ENCODE measurements around the gene KIF19. TPM values are rescaled to one million over a fixed set of nuclear protein-coding genes. Genes with fewer than 3 reads are reported as not detected.
A peak's percentile ranks its signal among the peaks of the same experiment; 100 is the strongest.

Gene KIF19
- total and polyA plus RNA-seq, 10 of the 15 experiments (the other 5 are each of a cell fraction or from before 2014, with no cell fraction given), result 0.06 to 0.07 TPM; not detected in 8

DNA sequence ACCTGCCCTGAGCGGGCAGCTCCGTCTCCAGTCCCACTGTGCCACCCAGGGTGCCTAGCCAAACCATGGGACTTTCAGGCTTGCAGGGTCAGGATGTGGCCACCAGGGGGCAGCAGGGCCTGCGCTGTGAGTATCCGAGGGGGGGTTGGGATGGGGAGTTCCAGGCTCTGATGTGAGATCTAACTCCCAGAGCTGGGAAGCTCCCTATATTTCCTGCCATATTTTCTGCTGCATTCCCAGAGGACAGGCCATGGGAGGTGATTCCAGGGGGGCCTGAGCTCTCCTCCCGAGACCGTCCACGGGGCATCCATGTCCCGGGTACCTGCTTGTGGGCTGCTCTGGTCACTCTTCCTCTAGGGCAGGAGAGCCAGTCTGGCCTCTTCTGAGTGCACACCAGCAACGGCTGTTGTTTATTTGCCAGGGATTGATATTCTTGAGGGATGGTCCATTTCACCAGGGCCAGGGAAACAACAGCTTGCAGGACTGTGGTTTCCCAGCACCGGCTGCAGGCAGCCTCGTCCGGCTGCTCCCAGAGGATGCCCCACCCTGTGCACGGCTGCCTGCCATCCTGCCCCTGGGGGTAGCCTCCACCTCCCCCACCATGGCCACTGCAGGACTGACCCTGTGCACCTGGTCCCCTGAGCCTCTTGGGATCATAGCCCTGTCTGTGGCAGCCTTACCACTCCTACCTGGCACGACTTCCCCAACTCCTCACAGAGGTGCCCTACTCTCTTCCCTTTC, 42.5 kb downstream of the KIF19 start (continued):
- TF ChIP-seq, protein P1, sequence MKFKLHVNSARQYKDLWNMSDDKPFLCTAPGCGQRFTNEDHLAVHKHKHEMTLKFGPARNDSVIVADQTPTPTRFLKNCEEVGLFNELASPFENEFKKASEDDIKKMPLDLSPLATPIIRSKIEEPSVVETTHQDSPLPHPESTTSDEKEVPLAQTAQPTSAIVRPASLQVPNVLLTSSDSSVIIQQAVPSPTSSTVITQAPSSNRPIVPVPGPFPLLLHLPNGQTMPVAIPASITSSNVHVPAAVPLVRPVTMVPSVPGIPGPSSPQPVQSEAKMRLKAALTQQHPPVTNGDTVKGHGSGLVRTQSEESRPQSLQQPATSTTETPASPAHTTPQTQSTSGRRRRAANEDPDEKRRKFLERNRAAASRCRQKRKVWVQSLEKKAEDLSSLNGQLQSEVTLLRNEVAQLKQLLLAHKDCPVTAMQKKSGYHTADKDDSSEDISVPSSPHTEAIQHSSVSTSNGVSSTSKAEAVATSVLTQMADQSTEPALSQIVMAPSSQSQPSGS (IDR thresholded peaks at IDR 0.05; ENCODE audit: low read length), result no peak
- 0 out of 2 replicates have a peak, but pooled peaks have one; percentile 44 for TF ChIP-seq CHD2 (IDR thresholded peaks at IDR 0.05; ENCODE audit: borderline replicate concordance, low read depth, low read length)
- no peak for TF ChIP-seq POLR2AphosphoS2 (IDR thresholded peaks at IDR 0.05; ENCODE audit: low read depth, low read length)
- peak; percentile 87 for TF ChIP-seq SMC3 (IDR thresholded peaks at IDR 0.05; ENCODE audit: borderline replicate concordance, low read length)
- TF ChIP-seq, protein P2, sequence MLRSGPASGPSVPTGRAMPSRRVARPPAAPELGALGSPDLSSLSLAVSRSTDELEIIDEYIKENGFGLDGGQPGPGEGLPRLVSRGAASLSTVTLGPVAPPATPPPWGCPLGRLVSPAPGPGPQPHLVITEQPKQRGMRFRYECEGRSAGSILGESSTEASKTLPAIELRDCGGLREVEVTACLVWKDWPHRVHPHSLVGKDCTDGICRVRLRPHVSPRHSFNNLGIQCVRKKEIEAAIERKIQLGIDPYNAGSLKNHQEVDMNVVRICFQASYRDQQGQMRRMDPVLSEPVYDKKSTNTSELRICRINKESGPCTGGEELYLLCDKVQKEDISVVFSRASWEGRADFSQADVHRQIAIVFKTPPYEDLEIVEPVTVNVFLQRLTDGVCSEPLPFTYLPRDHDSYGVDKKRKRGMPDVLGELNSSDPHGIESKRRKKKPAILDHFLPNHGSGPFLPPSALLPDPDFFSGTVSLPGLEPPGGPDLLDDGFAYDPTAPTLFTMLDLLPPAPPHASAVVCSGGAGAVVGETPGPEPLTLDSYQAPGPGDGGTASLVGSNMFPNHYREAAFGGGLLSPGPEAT (IDR thresholded peaks at IDR 0.05; ENCODE audit: low read depth), result peak; percentile 33; the same call in 1 of the 2 replicates
- TF ChIP-seq, protein P3, sequence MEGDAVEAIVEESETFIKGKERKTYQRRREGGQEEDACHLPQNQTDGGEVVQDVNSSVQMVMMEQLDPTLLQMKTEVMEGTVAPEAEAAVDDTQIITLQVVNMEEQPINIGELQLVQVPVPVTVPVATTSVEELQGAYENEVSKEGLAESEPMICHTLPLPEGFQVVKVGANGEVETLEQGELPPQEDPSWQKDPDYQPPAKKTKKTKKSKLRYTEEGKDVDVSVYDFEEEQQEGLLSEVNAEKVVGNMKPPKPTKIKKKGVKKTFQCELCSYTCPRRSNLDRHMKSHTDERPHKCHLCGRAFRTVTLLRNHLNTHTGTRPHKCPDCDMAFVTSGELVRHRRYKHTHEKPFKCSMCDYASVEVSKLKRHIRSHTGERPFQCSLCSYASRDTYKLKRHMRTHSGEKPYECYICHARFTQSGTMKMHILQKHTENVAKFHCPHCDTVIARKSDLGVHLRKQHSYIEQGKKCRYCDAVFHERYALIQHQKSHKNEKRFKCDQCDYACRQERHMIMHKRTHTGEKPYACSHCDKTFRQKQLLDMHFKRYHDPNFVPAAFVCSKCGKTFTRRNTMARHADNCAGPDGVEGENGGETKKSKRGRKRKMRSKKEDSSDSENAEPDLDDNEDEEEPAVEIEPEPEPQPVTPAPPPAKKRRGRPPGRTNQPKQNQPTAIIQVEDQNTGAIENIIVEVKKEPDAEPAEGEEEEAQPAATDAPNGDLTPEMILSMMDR (IDR thresholded peaks at IDR 0.05 in 2 of 3, conservative IDR thresholded peaks at IDR 0.05 in 1 of 3; ENCODE audit: control insufficient read depth in 2 of 3, extremely low read depth in 1 of 3, insufficient read depth in 1 of 3, low read depth in 3 of 3, low read length in 3 of 3), result peak; percentile 93 to 97 (median 94)
- TF ChIP-seq, protein P4, sequence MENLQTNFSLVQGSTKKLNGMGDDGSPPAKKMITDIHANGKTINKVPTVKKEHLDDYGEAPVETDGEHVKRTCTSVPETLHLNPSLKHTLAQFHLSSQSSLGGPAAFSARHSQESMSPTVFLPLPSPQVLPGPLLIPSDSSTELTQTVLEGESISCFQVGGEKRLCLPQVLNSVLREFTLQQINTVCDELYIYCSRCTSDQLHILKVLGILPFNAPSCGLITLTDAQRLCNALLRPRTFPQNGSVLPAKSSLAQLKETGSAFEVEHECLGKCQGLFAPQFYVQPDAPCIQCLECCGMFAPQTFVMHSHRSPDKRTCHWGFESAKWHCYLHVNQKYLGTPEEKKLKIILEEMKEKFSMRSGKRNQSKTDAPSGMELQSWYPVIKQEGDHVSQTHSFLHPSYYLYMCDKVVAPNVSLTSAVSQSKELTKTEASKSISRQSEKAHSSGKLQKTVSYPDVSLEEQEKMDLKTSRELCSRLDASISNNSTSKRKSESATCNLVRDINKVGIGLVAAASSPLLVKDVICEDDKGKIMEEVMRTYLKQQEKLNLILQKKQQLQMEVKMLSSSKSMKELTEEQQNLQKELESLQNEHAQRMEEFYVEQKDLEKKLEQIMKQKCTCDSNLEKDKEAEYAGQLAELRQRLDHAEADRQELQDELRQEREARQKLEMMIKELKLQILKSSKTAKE (IDR thresholded peaks at IDR 0.05; ENCODE audit: low read depth, poor library complexity, severe bottlenecking), result no peak
